ENCODE measurements around the gene RNF148. TPM values are rescaled to one million over a fixed set of nuclear protein-coding genes. Genes with fewer than 3 reads are reported as not detected.

Gene RNF148
- total RNA-seq, 1 donor from 2014 or later = 1.6 TPM

DNA sequence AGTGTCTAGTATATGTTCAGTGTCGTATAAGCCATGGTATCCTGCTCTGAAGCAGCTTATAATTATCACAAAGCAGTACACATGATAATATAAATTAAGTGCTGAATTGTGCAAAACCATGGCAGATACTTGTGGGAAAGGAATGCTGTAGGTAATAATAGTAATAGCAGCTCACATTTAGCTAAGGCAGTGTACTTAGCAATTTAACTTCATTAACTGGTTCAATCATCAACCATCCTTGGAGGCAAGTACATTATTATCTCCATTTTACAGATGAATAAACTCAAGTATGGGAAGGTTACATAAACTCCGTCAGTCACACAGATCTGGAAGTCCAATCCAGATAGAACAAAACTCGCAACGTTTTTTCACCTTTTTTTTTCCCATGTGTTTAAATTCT, 21.6 kb upstream of the RNF148 start:
- no peak for TF ChIP-seq CTCF (IDR thresholded peaks at IDR 0.05; ENCODE audit: unreplicated experiment)
- Mint-ChIP-seq H3K27ac (ENCODE audit: unreplicated experiment) (no peak overlapping the region), H3K9me3 (ENCODE audit: unreplicated experiment) (no peaks in the 10 kb centered on the region), H3K36me3 (ENCODE audit: low read depth, unreplicated experiment) (no peaks in the 10 kb centered on the region), H3K27me3 (ENCODE audit: unreplicated experiment) (no peaks in the 10 kb centered on the region), H3K4me1 (ENCODE audit: unreplicated experiment) (no peaks in the 10 kb centered on the region), H3K4me3 (ENCODE audit: unreplicated experiment) (no peak overlapping the region)
- no peak for DNase-seq (ENCODE audit: low spot score)

GRCh38 chr7:122719010-122719578, 16.4 kb upstream of the RNF148 start:
- no peak overlapping the region for H3K4me3 Mint-ChIP-seq (ENCODE audit: unreplicated experiment)
- peaks cover 3% of the 10 kb centered on the region for H3K27me3 Mint-ChIP-seq (ENCODE audit: unreplicated experiment)
- no peaks in the 10 kb centered on the region for H3K4me1 Mint-ChIP-seq (ENCODE audit: unreplicated experiment)
- TF ChIP-seq CTCF (IDR thresholded peaks at IDR 0.05; ENCODE audit: unreplicated experiment) = no peak
- no peak overlapping the region for H3K27ac Mint-ChIP-seq (ENCODE audit: unreplicated experiment)
- no peak for DNase-seq (ENCODE audit: low spot score)
- no peaks in the 10 kb centered on the region for H3K9me3 Mint-ChIP-seq (ENCODE audit: unreplicated experiment)
- H3K36me3 Mint-ChIP-seq (ENCODE audit: low read depth, unreplicated experiment) = no peaks in the 10 kb centered on the region

DNA sequence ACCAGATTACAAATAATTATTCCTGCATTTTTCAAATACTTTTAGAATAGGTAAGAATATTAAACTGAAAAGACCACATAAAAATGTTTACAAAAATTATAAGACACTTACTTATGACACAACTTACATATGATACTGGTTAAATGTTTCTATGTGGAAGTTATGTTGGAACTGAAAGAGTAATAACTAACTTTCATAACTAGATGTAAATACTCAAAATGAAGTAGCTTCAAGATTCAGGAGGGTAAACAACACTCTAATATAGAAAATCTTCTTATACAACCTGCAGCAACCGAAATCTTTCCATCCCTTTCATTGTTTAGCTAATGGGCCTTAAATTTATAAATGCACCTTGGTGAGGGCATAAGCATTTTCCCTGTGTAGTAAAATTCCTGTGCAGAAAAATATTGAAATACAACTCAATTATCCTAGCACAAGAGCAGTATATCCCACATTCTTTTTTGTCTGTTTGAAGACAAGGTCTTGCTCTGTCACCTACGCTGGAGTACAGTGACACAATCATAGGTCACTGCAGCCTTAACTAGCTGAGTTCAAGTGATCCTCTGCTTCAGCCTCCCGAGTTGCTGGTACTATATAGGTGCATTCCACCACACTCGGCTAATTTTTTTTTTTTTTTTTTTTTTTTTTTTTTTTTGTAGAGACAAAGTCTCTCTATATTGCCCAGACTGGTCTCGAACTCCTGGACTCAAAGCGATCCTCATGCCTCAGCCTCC, 14.8 kb upstream of the RNF148 start:
- H3K36me3 Mint-ChIP-seq (ENCODE audit: low read depth, unreplicated experiment) = no peaks in the 10 kb centered on the region
- DNase-seq (ENCODE audit: low spot score) = no peak
- H3K27me3 Mint-ChIP-seq (ENCODE audit: unreplicated experiment) = peaks cover 3% of the 10 kb centered on the region
- TF ChIP-seq CTCF (IDR thresholded peaks at IDR 0.05; ENCODE audit: unreplicated experiment) = no peak
- H3K4me1 Mint-ChIP-seq (ENCODE audit: unreplicated experiment) = no peaks in the 10 kb centered on the region
- H3K9me3 Mint-ChIP-seq (ENCODE audit: unreplicated experiment) = no peaks in the 10 kb centered on the region
- H3K27ac Mint-ChIP-seq (ENCODE audit: unreplicated experiment) = no peak overlapping the region
- H3K4me3 Mint-ChIP-seq (ENCODE audit: unreplicated experiment) = no peak overlapping the region

DNA sequence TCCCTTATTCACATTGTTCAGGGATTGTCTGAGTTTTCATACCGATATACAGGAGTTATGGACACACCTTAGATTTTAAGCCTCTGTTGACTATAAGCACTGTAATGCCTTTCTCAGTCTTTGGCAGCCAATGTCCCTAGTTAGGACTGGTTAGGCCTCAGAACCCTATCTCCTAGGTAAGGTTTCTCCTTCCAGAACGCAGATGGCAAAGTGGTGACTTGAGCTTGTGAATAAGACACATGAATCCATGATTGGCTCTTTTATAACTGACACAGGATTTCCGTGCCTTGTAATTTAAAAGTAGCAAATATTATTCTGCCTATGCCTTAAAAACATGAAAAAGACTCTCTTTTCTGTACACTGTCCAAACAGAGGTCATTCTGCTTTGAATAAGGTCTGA, 12.5 kb upstream of the RNF148 start:
- H3K27me3 Mint-ChIP-seq (ENCODE audit: unreplicated experiment) = peaks cover 3% of the 10 kb centered on the region
- no peaks in the 10 kb centered on the region for H3K9me3 Mint-ChIP-seq (ENCODE audit: unreplicated experiment)
- H3K36me3 Mint-ChIP-seq (ENCODE audit: low read depth, unreplicated experiment) = no peaks in the 10 kb centered on the region
- H3K4me3 Mint-ChIP-seq (ENCODE audit: unreplicated experiment) = no peak overlapping the region
- H3K4me1 Mint-ChIP-seq (ENCODE audit: unreplicated experiment) = no peaks in the 10 kb centered on the region
- no peak for TF ChIP-seq CTCF (IDR thresholded peaks at IDR 0.05; ENCODE audit: unreplicated experiment)
- H3K27ac Mint-ChIP-seq (ENCODE audit: unreplicated experiment) = no peak overlapping the region
- no peak for DNase-seq (ENCODE audit: low spot score)

DNA sequence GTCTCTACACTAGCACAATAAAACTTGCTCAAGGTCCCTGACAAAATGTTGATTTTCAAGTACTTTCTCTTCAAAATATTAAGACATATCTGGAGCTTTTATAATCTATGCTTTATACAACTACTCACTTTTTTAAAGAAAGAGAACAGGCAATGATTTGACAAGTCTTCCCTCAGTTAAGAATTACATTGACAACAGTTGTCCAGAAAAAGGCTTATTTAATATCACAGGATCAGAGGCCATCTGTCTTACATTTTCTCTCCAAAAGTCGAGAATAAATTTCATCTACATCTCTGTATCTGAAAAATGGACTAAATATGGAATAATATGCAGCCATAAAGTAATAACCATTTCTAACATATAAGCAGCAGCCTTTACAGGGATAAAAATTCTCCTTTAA, 8.2 kb upstream of the RNF148 start:
- no peak for TF ChIP-seq CTCF (IDR thresholded peaks at IDR 0.05; ENCODE audit: unreplicated experiment)
- no peaks in the 10 kb centered on the region for H3K9me3 Mint-ChIP-seq (ENCODE audit: unreplicated experiment)
- H3K4me3 Mint-ChIP-seq (ENCODE audit: unreplicated experiment) = no peak overlapping the region
- H3K27me3 Mint-ChIP-seq (ENCODE audit: unreplicated experiment) = no peaks in the 10 kb centered on the region
- H3K4me1 Mint-ChIP-seq (ENCODE audit: unreplicated experiment) = no peaks in the 10 kb centered on the region
- DNase-seq (ENCODE audit: low spot score) = no peak
- H3K36me3 Mint-ChIP-seq (ENCODE audit: low read depth, unreplicated experiment) = no peaks in the 10 kb centered on the region
- no peak overlapping the region for H3K27ac Mint-ChIP-seq (ENCODE audit: unreplicated experiment)
